Stimulated activated CD4-positive, alpha-beta T cell treated with anti-CD3 and anti-CD28 coated beads, TNF-alpha, amount 100 ng/mL, for 4 hours (primary cell): ENCODE measurements around the gene ZNHIT1.
"Not testable (repeated sequence)": the region's sequence is repeated elsewhere in the genome, so short reads cannot be mapped to it uniquely, and the experiment has no call there.

ENCODE experiments used
- DNase-seq, 3 experiments: peaks; one replicate each; pipeline ENCODE4 v3.0.0-alpha.2; 2020; ENCODE audit warnings: low read depth in 3 of 3

Gene ZNHIT1

DNA sequence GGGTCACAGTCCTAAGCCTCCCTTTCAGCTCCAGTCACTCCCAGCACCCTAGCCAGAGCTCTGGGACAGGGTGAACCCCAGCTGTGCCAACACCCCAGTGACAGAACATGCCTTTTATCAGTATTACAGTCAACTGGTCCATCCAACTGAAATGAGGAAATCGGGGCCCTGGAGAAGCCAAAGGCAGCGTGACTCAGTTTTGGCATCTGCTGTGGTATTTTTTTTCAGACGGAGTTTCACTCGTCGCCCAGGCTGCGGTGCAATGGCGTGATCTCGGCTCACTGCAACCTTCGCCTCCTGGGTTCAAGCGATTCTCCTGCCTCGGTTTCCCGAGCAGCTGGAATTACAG, 23.0 kb downstream of the ZNHIT1 start:
- no peak for DNase-seq

DNA sequence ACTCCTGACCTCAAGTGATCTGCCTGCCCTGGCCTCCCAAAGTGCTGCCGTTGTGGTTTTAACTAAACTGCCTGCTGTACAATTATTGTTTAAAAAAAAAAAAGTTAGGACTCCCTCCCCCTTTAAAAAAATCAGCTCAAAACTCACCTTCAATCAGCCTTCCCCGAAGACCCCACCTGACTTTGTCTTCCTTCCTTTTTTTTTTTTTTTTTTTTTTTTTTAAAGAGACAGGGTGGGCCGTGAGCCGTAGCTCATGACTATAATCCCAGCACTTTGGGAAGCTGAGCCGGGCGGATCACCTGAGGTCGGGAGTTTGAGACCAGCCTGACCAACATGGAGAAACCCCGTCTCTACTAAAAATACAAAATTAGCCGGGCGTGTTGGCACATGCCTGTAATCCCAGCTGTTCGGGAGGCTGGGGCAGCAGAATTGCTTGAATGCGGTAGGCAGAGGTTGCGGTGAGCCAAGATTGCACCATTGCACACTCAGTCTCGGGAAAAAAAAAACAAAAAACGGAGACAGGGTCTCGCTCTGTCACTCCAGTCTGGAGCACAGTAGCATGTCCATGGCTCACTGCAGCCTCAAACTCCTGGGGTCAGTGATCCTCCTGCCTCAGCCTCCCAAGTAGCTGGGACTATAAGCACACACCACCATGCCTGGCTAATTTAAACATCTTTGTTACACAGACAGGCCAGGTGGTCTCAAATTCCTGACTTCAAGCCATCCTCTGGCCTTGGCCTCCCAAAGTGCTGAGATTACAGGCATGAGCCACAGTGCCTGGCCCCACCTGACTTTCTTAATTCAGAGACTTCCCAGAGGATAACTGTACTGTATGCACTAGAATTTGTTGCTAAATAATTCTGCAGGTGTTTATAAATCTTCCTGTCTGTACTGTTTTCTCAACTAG, 23.7 kb downstream of the ZNHIT1 start:
- no peak for DNase-seq

DNA sequence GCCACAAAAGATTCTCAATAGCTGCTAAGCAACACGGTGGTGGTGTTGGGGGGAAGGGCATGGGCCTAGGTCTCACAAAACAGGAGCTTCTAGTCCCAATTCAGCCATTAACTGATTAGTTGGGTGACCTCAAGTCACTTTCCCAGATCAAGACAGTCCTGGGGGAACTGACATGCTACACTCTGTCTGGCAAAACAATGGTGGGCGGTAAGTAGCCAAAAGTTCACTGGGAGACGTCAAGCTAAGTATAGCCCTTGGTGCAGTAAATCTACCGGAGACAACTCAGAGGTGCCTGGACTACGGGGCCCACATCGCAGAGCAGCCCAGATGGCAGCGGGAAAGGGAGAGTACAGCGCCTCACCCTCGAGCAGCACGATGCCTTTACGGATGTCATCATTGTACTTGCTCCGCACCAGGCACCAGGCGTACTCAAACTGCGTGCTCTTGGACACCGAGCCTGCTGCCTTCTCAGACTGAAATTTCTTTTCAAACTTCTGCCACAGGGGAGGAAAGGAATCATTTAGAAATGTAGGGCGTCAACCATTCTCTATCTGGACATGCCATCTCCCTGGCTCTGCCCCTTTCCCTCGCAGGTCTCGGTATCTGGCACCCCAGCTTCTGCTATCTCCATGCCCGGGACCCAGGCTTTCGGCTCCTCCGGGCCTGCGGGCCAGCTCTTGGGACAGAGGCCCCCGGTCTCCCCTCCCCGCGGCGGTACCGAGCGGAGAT, 25.8 kb downstream of the ZNHIT1 start:
- DNase-seq, result no peak

DNA sequence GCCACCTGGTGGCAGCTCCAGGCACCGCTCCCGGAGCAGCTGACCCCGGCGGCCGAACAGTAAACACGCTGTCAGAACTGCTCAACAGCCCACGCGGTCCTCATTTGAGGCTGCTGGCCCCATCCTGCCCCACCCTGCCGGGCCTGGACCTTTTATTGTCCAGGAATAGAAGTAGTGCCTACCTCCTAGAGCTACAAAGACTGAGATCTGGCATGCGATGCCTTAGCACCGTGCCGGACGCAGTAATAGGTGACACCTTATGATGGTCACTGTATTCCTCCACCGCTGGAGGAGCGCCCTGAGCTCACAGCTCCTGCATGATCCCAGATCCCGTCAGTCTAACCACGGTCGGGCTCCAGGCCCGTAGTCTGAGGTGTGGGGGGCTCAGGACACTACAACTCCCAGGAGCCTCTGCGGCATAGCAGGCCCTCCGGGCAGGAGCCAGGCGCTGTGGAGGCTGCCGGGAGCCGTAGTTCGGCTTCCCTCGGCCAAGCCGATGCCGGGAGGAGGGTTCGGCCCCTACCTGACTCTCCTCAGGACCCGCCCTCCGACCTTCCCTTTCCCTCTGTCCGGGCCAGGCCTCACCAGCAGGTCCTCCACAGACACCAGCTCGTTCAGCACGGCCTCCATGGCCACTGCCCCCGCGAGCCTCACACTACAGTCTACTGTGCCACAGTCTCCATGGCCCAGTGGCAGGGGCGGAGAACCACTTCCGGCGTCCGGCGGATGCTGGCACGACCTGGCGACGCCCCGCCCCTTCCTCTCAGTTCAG, 26.6 kb downstream of the ZNHIT1 start, which contains the start of gene FIS1:
Gene FIS1, minus strand, starts transcription at position 707 of the 772 bp plus-strand sequence. Its CDS starts 77 bp downstream, at position 630.
- peak; percentile 84 to 90 (median 86) for DNase-seq

DNA sequence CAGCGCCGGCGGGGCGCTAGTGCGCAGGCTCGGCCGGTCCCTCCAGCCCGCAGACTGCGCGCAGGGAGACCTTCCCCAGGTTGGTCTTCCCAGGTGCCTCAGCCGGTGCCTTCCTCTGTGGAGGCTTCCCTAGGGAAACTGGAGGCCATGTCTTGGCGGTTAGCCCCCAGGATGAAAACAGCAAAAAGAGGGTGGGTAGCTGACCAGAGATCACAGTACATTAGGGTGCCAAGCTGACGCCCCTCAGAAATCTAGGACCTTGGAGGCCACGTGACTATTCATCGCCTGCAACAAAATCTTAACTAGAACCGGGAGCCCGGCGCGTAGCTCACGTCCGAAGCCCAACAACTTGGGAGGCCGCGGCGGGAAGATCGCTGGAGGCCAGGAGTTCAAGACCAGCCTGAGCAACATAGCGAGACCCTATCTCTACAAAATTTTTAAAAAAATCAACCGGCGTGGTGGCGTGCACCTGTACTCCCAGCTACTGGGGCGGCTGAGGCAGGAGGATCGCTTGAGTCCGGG, 27.2 kb downstream of the ZNHIT1 start:
- DNase-seq, result no peak

DNA sequence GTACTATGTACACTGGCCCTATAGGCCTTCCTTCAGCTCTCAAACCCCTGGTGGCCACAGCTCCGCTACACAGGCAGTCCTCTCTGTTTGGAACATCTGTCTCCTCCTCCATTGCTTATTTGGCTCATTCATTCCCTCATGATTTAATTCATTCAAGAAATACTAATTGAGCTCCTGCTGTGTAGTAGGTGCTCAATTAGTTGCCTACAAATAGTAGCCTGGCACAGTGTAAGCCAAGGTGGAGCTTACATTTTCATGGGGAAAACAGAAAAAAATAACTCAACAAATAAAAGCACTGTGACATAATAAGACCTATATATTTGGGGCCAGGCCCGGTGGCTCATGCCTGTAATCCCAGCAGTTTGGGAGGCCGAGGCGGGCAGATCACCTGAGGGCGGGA, 30.3 kb downstream of the ZNHIT1 start:
- no peak for DNase-seq

DNA sequence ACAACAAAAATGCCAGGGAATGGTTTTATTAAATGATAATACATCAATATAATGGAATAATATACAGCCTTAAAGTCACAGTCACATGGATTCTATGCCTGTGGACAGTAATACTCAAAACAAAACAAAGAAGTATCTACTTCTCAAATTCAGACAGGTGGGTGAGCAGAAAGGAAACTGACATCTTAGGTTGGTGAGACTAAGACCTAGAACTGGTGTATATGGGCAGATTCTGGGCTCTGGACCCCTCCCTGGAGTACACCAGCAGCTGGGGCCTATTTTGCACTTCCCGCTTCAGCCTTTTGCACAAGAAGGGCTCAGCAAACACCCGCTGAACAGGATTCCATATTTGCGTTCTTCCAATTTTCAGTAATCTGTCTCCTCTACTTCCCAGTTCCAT, 32.4 kb downstream of the ZNHIT1 start:
- no peak for DNase-seq

DNA sequence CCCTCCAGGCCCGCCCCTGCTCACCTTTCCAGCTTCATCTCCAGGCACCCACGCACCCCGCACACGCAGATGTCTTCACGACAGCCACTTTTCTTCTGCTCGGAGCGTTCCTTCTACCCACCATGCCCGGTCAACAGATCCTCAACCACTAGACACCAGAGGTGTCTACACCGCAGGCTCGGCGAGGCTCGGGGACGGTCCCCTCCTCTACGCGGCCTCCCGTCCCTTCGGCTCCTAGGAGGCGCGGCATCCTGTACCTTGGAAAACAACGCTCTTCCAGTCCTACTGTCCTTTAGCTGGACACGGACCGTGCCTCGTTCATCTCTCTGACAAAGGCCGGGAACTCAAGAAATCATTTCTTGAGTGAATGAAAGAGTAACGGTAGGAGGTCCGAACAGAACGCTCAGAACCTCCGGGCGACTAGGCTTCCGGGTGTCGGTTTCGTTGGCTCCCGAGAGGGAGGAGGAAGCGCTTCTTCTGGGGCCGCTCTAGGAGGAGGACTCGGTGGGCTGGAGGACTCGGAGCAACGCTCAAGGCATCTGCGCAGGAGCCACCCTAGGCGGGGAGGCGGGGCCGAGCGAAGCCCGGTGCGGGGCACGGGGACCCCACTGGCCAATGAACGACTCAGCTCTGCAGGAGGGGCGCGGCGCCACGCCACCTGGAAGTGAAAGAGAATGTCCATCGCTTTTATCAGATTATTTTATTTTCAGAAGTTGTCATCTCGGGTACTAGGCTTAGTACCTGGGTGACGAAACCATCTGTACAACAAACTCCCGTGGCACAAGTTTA, 34.1 kb downstream of the ZNHIT1 start:
- peak; percentile 97 to 99 (median 98) for DNase-seq

DNA sequence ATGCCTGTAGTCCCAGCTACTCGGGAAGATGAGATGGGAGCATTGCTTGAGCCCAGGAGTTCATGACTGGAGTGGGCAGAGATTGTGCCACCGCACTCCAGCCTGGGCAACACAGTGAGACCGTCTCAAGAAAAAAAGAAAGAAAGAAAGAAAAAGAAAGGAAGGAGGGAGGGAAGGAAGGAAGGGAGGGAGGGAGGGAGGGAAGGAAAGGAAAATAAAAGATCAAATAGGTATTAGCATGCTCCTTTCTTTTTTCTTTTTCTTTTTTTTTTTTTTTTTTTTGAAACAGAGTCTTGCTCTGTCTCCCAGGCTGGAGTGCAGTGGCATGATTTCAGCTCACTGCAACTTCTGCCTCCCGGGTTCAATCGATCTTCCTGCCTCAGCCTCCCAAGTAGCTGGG, 35.2 kb downstream of the ZNHIT1 start:
- not testable (repeated sequence) for DNase-seq

DNA sequence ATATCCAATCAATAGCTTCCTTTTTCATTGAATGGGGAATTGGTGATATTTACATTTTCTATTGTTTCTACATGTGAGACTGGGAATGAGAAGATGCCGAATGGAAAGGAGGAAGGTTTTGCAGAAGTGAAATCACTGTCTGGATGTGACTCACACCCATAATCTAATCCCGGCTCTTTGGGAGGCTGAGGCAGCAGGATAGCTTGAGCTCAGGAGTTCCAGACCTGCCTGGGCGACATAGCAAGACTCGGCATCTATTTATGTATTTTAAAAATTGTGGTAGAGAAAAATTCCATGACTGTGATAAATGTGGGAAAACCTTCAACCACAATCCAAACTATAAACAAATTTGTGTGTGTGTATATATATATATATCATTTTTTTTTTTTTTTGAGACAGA, 37.8 kb downstream of the ZNHIT1 start:
- no peak for DNase-seq

DNA sequence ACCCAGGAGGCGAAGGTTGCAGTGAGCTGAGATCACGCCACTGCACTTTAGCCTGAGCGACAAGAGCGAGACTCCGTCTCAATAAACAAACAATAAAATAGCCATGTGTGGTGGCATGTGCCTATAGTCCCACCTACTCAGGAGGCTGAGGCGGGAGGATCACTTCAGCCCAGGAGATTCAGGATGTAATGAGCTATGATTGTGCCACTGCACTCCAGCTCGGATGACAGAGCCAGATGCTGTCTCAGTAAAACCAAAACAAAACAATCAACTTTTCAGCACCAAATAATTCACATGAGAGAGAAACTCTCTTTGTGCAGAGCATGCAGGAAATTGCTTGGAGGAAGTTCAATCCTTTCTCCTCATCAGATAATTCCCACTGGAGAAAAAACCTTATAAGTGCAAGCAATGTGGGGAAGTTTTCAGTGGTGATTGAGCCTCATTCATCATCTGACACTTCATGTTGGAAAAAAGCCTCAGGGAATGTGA, 40.3 kb downstream of the ZNHIT1 start:
- no peak for DNase-seq

DNA sequence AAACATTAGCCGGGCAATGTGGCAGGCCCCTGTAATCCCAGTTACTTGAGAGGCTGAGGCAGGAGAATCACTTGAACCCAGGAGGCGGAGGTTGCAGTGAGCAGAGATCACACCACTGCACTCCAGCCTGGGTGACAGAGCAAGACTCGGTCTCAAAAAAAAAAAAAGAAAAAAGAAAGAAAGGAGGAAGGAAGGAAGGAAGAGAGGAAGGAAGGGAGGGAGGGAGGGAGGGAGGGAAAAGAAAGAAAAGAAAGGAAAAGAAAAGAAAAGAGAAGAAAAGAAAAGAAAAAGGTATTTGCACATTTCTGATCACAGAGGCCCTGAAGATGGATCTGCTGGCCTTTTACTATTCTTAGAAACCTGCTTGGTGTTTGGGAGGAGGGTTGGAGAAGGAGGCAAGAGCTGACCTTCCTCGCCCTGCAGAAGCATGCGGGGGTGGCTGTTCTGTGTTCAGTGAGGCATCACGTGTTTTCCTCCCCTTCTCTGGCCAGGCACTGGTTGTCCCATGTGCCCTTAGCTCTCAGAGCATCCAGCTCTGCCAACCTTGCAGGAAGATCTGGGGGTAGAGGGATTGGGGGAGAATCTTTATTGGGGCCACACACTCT, 46.2 kb downstream of the ZNHIT1 start:
- DNase-seq, result not testable (repeated sequence)

DNA sequence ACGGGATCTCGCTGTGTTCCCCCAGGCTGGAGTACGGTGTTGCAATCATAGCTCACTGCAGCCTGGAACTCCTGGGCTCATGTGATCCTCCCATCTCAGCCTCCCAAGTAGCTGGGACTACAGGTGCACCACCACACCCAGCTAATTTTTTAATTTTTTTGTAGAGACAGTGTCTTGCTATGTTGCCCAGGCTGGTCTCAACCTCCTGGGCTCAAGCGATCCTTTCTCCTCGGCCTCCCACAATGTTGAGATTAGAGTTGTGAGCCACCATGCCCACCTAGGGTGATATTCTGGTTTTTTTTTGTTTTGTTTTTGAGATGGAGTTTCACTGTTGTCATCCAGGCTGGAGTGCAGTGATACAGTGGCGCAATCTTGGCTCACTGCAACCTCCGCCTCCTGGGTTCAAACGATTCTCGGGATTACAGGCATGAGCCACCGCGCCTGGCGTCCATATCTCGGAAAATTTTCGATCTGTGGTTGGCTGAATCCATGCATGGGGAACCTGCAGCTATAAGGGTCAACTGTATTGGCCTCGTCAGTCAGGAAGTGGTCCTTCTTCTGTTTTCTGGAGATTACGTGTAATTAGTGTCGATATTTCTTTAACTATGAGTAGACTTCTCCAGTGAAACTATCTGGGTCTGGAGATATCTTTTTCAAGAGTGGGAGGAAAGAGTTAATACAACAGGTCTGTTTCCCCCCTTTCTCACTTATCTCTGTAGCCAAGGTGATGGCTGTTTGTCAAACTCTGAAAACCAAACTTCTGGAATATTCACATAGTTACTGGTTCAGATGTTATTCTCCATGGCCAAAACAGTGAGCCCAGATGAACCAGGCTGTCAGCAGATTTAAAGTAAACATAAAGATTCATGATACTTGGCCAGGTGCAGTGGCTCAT, 47.9 kb downstream of the ZNHIT1 start:
- no peak for DNase-seq

DNA sequence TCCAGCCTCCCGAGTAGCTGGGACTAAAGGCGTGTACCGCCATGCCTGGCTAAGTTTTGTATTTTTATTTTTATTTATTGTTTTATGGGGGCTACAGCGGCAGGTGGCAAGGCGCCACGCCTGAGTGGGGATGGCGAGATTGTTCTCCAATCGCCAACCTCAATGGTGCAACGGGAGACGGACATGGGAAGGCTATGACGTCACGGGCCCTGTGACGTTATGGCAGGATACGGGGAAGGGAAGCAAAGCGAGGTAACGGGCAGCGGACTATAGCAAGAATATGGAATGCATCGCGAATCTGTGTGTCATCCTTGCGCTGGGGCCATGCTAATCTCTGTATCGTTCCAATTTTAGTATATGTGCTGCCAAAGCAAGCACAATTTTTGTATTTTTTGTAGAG, 51.7 kb downstream of the ZNHIT1 start:
- DNase-seq, result no peak

DNA sequence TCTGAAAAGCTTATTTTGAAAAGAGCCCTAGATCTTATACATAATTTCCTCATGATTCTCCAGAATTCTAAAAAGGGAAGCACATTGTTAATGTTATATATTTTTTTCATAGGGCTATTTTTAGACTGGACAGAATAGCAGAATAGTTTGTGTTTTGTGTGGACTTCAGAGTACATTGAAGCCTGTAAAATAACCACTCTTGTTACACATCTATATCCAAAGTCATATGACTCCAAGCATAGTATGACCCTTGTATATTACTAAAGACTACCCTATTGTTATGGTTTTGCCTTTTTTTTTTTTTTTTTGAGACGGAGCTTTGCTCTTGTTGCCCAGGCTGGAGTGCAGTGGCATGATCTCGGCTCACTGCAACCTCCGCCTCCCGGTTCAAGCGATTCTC, 53.1 kb downstream of the ZNHIT1 start:
- no peak for DNase-seq

DNA sequence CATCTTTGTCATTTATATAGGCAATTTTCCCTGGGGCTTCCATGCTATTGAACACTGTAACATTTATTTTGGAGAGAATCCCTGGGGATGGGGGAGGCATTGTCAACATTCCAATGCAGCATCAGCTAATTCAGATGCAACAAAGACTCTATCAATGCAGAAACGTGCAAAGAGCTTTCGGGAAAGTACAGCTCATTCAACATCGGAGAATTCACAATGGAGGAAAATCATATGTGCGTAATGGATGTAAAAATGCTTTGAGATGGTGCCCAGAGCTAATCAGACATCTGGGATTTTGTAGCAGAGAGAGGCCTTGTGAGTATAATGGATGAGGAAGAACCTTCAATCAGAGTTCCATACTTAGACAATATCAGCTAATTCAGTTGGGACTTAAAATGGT, 55.2 kb downstream of the ZNHIT1 start:
- DNase-seq, result no peak
